ENCODE results near the gene MAEA.

- TF ChIP-seq POLR2A (IDR thresholded peaks at IDR 0.05) (no peak), CTCF (IDR thresholded peaks at IDR 0.05) (no peak)
Observed at GRCh38 chr4:1365271-1366178, 75.8 kb downstream of the MAEA start.

Data from transverse colon (tissue), 3 donors.